DND-41 (cell line): ENCODE results near the gene FAM83E.
A peak's percentile ranks its signal among the peaks of the same experiment; 100 is the strongest.

ENCODE experiments used
- ATAC-seq: fragments of 200-7000 bp; cut with Tn5 transposase; 3 replicates; pipeline ENCODE4 v1.9.1; 2021; ENCODE audit warnings: low read depth; ENCODE audit not compliant: insufficient read depth
- DNase-seq: peaks from one replicate; pipeline ENCODE4 v3.0.0-alpha.2; 2020
- H2AFZ ChIP-seq: 2 replicates; pipeline ENCODE4 v1.6.0; 2012; ENCODE audit warnings: low read depth, low read length
- H3K27ac ChIP-seq: 2 replicates; pipeline ENCODE4 v1.5.1; 2012; ENCODE audit warnings: low read length, inconsistent platforms
- H3K27me3 ChIP-seq: fragments of 200-600 bp; sonication (generic); 2 replicates; pipeline ENCODE4 v1.6.0; 2012; ENCODE audit warnings: low read length, mild to moderate bottlenecking, inconsistent platforms; ENCODE audit not compliant: insufficient read depth, poor library complexity
- H3K36me3 ChIP-seq: 2 replicates; pipeline ENCODE4 v1.5.1; 2012; ENCODE audit warnings: low read length, inconsistent platforms; ENCODE audit not compliant: insufficient read depth
- H3K4me1 ChIP-seq: 2 replicates; pipeline ENCODE4 v1.5.1; 2012; ENCODE audit warnings: mild to moderate bottlenecking, low read length; ENCODE audit not compliant: insufficient read depth
- H3K4me2 ChIP-seq: 2 replicates; pipeline ENCODE4 v1.6.0; 2012; ENCODE audit warnings: mild to moderate bottlenecking, moderate library complexity, low read length, inconsistent platforms; ENCODE audit not compliant: insufficient read depth
- H3K4me3 ChIP-seq, 2 experiments: fragments of 200-600 bp in 1 of 2; shearing (Covaris generic) in 1 of 2; 2 replicates each; pipeline ENCODE4 v1.5.1; 2012 to 2016; ENCODE audit warnings: inconsistent platforms in 2 of 2, low read length in 2 of 2, mild to moderate bottlenecking in 2 of 2, low read depth in 1 of 2, moderate library complexity in 1 of 2
- H3K79me2 ChIP-seq: 2 replicates; pipeline ENCODE4 v1.6.0; 2012; ENCODE audit warnings: low read length, inconsistent platforms; ENCODE audit not compliant: insufficient read depth
- H3K9ac ChIP-seq: 2 replicates; pipeline ENCODE4 v1.6.0; 2012; ENCODE audit warnings: low read depth, mild to moderate bottlenecking, inconsistent platforms, low read length, moderate library complexity
- H3K9me3 ChIP-seq: 2 replicates; pipeline ENCODE4 v1.5.1; 2012; ENCODE audit warnings: low read length, moderate library complexity, mild to moderate bottlenecking, inconsistent platforms; ENCODE audit not compliant: insufficient read depth, severe bottlenecking
- H4K20me1 ChIP-seq: 2 replicates; pipeline ENCODE4 v1.6.0; 2012; ENCODE audit warnings: low read length; ENCODE audit not compliant: insufficient read depth
- EZH2 ChIP-seq: IDR thresholded peaks from 3 replicates; pipeline ENCODE4 v1.6.1; 2012; ENCODE audit warnings: borderline replicate concordance, low read depth, mild to moderate bottlenecking, moderate library complexity, low read length, inconsistent platforms; ENCODE audit not compliant: severe bottlenecking
- TF ChIP-seq, protein P1 (sequence below): IDR thresholded peaks from 2 replicates; pipeline ENCODE4 v1.5.1; 2012; ENCODE audit warnings: borderline replicate concordance, low read length, moderate library complexity, mild to moderate bottlenecking; ENCODE audit not compliant: poor library complexity, severe bottlenecking; ENCODE audit errors: extremely low read depth

Gene FAM83E

DNA sequence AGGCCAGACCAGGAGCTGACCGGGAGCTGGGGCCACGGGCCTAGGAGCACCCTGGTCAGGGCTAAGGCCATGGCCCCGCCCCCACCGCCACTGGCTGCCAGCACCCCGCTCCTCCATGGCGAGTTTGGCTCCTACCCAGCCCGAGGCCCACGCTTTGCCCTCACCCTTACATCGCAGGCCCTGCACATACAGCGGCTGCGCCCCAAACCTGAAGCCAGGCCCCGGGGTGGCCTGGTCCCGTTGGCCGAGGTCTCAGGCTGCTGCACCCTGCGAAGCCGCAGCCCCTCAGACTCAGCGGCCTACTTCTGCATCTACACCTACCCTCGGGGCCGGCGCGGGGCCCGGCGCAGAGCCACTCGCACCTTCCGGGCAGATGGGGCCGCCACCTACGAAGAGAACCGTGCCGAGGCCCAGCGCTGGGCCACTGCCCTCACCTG, 11.0 kb upstream of the FAM83E start:
- Histone ChIP-seq H3K9me3 (no peaks in the 10 kb centered on the region), H2AFZ (no peak overlapping the region), H3K4me2 (no peak overlapping the region), H3K4me3 (no peak overlapping the region), H3K9ac (no peak overlapping the region), H3K27ac (no peak overlapping the region), H3K79me2 (peaks cover 34% of the 10 kb centered on the region), H3K36me3 (peaks cover 61% of the 10 kb centered on the region), H3K27me3 (no peaks in the 10 kb centered on the region), H4K20me1 (peaks cover 11% of the 10 kb centered on the region), H3K4me1 (peaks cover 39% of the 10 kb centered on the region)
- no peak for ATAC-seq
- no peak for TF ChIP-seq EZH2
- TF ChIP-seq, protein P1, sequence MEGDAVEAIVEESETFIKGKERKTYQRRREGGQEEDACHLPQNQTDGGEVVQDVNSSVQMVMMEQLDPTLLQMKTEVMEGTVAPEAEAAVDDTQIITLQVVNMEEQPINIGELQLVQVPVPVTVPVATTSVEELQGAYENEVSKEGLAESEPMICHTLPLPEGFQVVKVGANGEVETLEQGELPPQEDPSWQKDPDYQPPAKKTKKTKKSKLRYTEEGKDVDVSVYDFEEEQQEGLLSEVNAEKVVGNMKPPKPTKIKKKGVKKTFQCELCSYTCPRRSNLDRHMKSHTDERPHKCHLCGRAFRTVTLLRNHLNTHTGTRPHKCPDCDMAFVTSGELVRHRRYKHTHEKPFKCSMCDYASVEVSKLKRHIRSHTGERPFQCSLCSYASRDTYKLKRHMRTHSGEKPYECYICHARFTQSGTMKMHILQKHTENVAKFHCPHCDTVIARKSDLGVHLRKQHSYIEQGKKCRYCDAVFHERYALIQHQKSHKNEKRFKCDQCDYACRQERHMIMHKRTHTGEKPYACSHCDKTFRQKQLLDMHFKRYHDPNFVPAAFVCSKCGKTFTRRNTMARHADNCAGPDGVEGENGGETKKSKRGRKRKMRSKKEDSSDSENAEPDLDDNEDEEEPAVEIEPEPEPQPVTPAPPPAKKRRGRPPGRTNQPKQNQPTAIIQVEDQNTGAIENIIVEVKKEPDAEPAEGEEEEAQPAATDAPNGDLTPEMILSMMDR = no peak
- DNase-seq = peak; percentile 5

DNA sequence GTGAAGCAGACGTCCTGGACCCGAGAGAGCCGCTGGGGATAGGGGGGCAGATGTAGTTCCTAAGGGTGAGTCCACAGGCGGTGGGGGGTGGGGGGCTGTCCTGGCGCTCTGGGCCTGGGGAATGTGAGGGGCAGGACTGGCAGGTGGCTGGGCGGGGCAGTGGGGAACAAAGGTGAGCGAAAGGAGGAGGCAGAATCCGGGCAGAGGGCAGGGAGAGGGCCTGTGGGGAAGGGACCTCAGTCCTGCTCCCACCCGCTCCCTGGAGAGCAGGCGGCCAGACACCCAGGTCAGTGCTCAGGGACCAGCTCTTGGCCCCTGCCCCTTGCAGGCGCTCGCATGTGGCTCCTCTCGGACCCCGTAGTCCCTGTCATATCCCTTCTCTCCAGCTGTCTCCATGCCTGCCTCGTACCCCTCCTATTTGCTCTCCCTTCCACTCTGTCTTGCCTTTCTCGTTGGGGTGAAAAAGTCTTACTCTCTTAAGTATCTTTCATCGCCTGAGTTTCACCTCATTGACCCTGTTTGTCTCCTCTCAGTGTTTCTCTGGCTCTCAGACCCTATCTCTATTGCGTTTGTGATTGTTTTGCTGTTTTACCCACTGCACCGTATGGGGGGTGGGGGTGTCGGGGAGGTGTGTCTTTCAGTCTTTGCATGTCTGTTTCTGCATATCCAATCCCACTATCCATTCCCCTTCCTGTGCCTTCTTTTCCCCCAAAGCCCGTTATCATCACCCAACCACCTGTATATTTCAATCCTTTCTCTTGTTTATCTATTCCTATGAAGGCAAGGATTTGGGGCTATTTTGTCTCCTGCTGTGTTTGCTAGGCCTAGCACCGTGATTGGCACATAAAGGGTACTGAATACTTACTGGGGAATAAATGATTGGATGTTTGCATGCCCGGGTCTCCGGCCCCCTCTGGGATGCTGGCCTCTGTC, 10.2 kb upstream of the FAM83E start:
- ATAC-seq = no peak
- Histone ChIP-seq H2AFZ (no peak overlapping the region), H3K9ac (peak overlapping the region; percentile 80), H3K4me3 (peak overlapping the region; percentile 32 to 77; a peak in 3 of 4 replicates), H4K20me1 (peaks cover 11% of the 10 kb centered on the region), H3K79me2 (peaks cover 42% of the 10 kb centered on the region), H3K4me1 (peaks cover 47% of the 10 kb centered on the region), H3K9me3 (no peaks in the 10 kb centered on the region), H3K27ac (peak overlapping the region; percentile 85), H3K36me3 (peaks cover 52% of the 10 kb centered on the region), H3K27me3 (no peaks in the 10 kb centered on the region), H3K4me2 (peak overlapping the region; percentile 88)
- TF ChIP-seq, protein P1 = no peak
- TF ChIP-seq EZH2 = no peak
- DNase-seq = peak; percentile 7

DNA sequence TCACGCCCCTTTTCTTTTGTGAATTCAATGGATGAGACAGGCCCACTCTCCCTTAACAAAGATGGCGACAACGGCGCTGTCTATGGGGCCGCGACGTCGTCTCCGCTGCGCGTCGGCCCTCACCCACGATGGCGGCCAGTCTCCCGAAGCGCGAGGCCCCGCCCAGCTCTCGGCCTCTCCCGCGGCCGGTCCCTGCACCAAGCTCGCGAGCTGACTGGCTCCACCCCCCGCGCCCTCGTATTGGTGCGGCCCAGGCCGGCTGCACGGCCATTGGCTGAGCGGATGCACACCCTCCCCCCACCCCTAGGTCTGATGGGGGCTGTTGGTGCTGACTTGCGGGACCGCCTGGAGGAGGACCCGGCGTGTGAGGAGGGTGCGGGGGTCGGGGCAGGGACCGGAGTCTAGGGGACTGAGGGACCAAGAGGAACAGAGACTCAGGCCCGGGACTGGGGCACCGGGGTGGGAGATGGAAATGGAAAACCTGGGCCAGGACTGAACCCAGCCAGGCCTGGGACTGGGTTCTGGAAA, 9.3 kb upstream of the FAM83E start:
- peaks cover 7% of the 10 kb centered on the region for H4K20me1 ChIP-seq
- peak overlapping the region; percentile 88 for H2AFZ ChIP-seq
- peaks cover 49% of the 10 kb centered on the region for H3K79me2 ChIP-seq
- H3K4me1 ChIP-seq = peaks cover 53% of the 10 kb centered on the region
- ATAC-seq = peak; percentile 85
- peak; percentile 99 for DNase-seq
- H3K9me3 ChIP-seq = no peaks in the 10 kb centered on the region
- H3K4me2 ChIP-seq = peak overlapping the region; percentile 88
- H3K36me3 ChIP-seq = peaks cover 43% of the 10 kb centered on the region
- H3K4me3 ChIP-seq = peak overlapping the region; percentile 36 to 77; a peak in 3 of 4 replicates
- peak overlapping the region; percentile 89 for H3K27ac ChIP-seq
- peak overlapping the region; percentile 80 for H3K9ac ChIP-seq
- TF ChIP-seq EZH2 = no peak
- TF ChIP-seq, protein P1 = no peak
- no peaks in the 10 kb centered on the region for H3K27me3 ChIP-seq
